ENCODE results near the gene GNG12. TPM values are rescaled to one million over a fixed set of nuclear protein-coding genes. Genes with fewer than 3 reads are reported as not detected.

Gene GNG12
- 0.08 and 0.12 TPM in 2 replicates for total RNA-seq

DNA sequence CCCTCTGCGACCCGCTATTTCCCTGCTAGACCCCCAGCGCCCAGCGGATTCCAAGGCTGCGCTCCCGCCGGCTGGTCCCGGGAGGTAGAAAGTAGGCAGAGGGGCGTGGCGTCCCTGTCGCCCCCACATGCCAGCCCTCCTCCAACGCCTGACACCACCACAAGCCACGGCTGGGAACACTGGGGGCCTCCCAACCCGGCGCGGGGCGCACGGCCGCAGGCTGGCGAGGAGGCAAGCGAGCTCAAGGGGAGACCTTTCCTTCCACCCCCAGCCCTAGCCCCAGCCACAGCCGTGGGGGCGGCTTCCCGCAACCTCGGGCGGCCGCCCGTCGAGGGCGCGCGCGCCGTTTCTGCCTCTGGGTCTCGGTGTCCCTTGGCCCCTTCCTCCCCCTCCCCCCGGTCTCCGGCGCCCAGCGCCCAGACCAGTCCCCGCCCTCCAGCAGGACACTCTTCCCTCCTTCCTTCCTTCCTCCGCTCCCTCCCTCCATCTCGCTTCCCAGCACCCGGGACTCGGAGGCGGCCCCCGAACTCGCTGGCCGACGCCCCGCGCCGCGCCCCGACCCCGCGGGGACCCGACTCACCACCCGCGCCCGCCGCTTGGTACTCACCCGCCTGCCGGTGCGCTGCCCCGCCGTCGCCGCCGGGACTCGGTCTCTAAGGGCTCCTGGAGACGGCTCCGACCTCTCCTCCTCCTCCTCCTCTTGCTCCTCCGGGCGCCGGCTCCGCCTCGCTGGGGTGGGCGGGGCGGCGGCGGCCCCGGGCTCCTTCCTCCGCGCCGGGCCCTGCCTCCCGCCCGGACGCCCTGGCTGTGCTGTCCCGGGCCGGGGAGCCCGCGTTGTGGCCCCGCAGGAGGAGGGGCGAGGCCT, at the start of gene GNG12:
TSS of gene GNG12 (minus strand) at position 731 of the 865 bp plus-strand sequence. CDS start 125,781 bp downstream, outside the sequence.
- DNase-seq (ENCODE audit: low spot score), result no peak
- intact Hi-C loops (cut with micrococcal nuclease), result loop anchor here (5.0 kb wide), 1 partner anchor 66 kb away; no protein-coding TSS in a partner anchor
- Mint-ChIP-seq H3K4me3 (peak within 1 kb of the TSS; percentile 65), H3K27me3 (ENCODE audit: insufficient read depth) (peaks cover 67% of the 10 kb centered on the region), H3K27ac (no peak within 1 kb of the TSS), H3K36me3 (ENCODE audit: low read depth) (no peaks in the 10 kb centered on the region), H3K9me3 (no peaks in the 10 kb centered on the region), H3K4me1 (ENCODE audit: low read depth) (peaks cover 10% of the 10 kb centered on the region)

DNA sequence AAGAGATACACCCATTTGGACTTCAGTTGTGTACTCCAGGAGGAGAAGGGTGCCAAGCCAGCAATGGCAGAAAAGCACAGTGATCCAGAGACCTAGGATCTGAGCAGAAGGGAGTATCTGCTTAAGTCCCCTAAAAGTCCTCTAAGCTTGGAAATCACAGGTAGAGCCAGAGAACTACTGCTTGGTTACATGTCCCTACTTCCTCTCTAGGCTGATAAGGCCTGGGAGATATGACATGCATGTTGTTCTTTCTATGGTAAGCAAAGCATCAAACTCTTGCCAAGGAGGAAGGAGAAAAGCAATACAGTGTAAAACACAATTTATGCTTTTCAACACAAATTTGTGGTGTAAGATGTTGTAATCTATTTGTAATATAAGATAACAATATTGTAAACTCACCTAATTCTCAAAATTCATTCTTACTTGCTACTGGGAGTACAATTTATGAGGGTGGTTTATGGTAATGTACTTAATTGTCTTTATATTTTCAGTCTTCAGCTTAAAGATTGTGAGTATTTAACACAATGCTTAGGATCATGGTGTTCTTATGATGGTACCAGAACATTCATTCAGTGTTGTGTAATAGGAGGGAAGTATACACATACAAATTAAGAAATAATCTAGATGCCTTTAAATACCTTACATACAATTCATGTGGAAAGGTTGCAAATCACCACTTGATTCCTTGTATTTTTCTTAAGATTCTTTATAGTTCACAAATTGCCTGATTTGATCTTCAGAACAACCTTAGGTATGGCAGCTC, 49.1 kb upstream of the GNG12 start:
- DNase-seq (ENCODE audit: low spot score), result no peak
- Mint-ChIP-seq H3K4me1 (ENCODE audit: low read depth) (no peaks in the 10 kb centered on the region), H3K4me3 (no peak overlapping the region), H3K9me3 (no peaks in the 10 kb centered on the region), H3K27me3 (ENCODE audit: insufficient read depth) (peaks cover 4% of the 10 kb centered on the region), H3K27ac (no peak overlapping the region), H3K36me3 (ENCODE audit: low read depth) (no peaks in the 10 kb centered on the region)
- intact Hi-C loops (cut with micrococcal nuclease), result no loop called here

DNA sequence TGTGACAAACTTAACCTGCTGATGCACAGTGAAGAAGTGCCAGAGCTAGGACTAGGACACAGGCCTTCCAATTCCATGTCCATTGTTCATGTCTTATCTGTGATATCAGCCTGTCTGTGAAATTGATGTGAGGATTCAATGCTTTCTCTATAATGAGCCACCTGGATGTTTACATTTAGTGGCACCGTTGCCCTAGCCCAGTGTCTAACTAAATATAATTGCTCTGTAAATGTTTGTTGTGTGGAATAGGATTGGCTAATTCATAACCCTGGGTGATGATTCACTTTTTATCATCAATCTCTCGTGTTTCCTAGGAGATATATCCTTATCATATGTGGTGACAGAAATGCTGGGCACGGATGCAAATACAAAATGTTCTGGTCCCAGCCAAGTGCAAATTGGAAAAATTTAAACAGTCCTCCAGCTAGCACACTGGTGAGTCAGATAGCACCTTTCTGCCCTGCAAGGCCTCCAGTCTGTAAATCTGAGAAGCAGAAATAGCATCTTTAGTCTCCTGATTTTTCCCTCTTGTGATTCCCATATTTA, 46.9 kb upstream of the GNG12 start:
- H3K27ac Mint-ChIP-seq, result no peak overlapping the region
- intact Hi-C loops (cut with micrococcal nuclease), result no loop called here
- DNase-seq (ENCODE audit: low spot score), result no peak
- H3K4me1 Mint-ChIP-seq (ENCODE audit: low read depth), result no peaks in the 10 kb centered on the region
- no peaks in the 10 kb centered on the region for H3K9me3 Mint-ChIP-seq
- peaks cover 4% of the 10 kb centered on the region for H3K27me3 Mint-ChIP-seq (ENCODE audit: insufficient read depth)
- no peaks in the 10 kb centered on the region for H3K36me3 Mint-ChIP-seq (ENCODE audit: low read depth)
- no peak overlapping the region for H3K4me3 Mint-ChIP-seq

DNA sequence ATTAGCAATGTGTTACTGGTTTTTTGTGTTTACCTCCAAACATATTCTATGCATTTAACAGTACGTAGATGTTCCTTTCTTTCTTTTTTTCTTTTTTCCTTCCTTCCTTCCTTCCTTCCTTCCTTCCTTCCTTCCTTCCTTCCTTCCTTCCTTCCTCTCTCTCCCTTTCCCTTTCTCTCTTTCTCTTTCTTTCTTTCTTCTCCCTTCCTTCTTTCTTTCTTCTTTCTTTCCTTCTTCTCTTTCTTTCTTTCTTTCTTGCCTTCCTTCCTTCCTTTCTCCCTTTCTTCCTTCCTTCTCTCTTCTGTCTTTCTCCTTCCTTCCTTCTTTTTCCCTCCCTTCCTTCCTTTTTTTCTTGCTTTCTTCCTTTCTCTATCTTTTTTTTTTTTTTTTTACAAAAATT, 46.2 kb upstream of the GNG12 start:
- Mint-ChIP-seq H3K36me3 (ENCODE audit: low read depth) (no peaks in the 10 kb centered on the region), H3K27me3 (ENCODE audit: insufficient read depth) (peaks cover 4% of the 10 kb centered on the region), H3K27ac (no peak overlapping the region), H3K4me3 (no peak overlapping the region), H3K4me1 (ENCODE audit: low read depth) (no peaks in the 10 kb centered on the region), H3K9me3 (no peaks in the 10 kb centered on the region)
- intact Hi-C loops (cut with micrococcal nuclease), result no loop called here
- no peak for DNase-seq (ENCODE audit: low spot score)

DNA sequence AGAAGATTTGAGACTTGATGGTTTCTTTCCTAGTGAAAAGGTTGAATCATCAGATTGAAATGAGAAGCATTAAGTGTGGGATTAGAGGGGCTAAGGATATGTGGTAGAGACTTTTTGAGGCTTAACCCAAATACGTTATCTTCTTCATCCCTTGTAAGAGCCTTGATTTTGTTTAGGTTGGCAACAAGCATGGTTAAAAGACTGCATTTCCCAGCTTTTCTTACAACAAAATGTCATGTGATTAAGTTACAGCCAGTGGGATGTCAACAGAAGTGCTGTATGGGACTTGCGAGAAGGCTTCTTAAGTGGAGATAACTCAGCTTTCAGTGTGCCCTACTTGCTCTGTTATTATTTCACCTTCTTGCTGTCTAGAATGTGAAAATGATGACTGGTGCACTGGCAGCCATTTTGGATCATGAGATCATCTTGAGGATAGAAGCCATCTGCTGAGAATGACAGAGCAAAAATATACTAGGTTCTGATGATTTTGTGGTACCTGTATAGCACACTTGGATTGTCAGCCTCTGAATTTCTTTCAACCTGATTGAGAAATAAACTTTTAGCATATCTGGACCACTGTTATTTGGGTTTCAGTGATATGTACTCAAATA, 41.3 kb upstream of the GNG12 start:
- H3K4me3 Mint-ChIP-seq, result no peak overlapping the region
- H3K36me3 Mint-ChIP-seq (ENCODE audit: low read depth), result no peaks in the 10 kb centered on the region
- H3K4me1 Mint-ChIP-seq (ENCODE audit: low read depth), result no peaks in the 10 kb centered on the region
- no peak overlapping the region for H3K27ac Mint-ChIP-seq
- peaks cover 3% of the 10 kb centered on the region for H3K27me3 Mint-ChIP-seq (ENCODE audit: insufficient read depth)
- intact Hi-C loops (cut with micrococcal nuclease), result no loop called here
- no peak for DNase-seq (ENCODE audit: low spot score)
- no peaks in the 10 kb centered on the region for H3K9me3 Mint-ChIP-seq

DNA sequence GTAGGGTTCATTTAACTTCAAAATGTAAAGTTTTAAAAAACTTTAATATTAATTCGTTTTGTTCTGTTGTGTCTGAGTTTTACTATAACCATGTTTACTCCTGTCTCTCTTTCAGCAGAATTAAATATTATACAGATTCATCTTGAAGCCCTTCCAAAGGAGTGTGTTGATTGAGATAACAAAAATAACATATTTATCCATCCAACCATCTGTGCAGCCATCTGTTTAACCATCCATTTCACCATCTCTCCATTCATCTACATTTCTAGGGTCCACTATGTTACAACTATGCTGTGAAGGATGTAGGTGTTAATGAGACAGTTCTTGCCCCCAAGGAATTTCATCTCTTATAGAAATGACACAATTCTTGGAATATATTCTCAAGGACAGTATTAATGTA, 36.0 kb upstream of the GNG12 start:
- no peak overlapping the region for H3K4me3 Mint-ChIP-seq
- H3K36me3 Mint-ChIP-seq (ENCODE audit: low read depth), result no peaks in the 10 kb centered on the region
- H3K27ac Mint-ChIP-seq, result no peak overlapping the region
- H3K27me3 Mint-ChIP-seq (ENCODE audit: insufficient read depth), result no peaks in the 10 kb centered on the region
- H3K4me1 Mint-ChIP-seq (ENCODE audit: low read depth), result no peaks in the 10 kb centered on the region
- no peaks in the 10 kb centered on the region for H3K9me3 Mint-ChIP-seq
- no peak for DNase-seq (ENCODE audit: low spot score)
- intact Hi-C loops (cut with micrococcal nuclease), result no loop called here

DNA sequence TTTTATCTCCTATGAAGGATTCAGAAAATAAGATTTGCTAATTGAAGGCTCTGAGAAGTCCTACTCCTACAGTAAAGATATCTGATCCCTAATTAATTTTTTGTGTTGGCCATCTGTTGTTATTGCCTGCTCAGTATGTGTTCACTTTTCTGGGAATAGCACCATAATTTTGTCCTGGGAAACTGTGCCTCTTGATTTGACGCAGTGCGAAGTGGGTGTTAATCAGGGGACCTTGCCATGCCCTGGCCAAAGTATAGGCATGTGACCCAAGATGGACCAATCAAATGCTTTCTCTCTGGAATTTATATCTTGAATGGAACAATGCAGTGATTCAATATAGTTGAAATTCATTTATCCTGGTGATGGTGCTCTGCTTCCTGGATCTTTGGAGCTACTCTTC, 30.4 kb upstream of the GNG12 start:
- no peaks in the 10 kb centered on the region for H3K4me1 Mint-ChIP-seq (ENCODE audit: low read depth)
- H3K36me3 Mint-ChIP-seq (ENCODE audit: low read depth), result no peaks in the 10 kb centered on the region
- intact Hi-C loops (cut with micrococcal nuclease), result no loop called here

DNA sequence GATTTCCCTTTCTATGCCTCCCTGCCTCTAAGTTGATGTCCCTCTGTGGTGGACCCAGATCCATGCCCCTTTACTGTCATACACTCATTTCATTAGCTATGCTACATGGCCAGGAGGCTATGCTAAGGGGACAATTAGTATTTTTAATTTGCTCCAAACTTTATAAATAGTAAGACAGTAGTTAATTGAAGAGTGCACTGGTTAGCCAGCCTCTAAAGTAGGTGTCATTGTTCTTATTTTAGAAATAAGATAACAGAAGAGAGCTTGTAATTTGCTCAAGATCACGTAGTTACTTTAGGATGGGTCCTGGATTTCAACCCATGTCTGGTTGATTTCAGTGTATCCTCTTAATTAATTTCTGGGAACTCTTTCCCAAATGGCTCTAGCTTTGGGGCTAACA, 29.4 kb upstream of the GNG12 start:
- no peak for DNase-seq (ENCODE audit: low spot score)
- Mint-ChIP-seq H3K27me3 (ENCODE audit: insufficient read depth) (peaks cover 11% of the 10 kb centered on the region), H3K27ac (no peak overlapping the region), H3K36me3 (ENCODE audit: low read depth) (no peaks in the 10 kb centered on the region), H3K4me1 (ENCODE audit: low read depth) (no peaks in the 10 kb centered on the region), H3K9me3 (no peaks in the 10 kb centered on the region), H3K4me3 (no peak overlapping the region)
- intact Hi-C loops (cut with micrococcal nuclease), result no loop called here

More for the DNA sequence above, 30.4 kb upstream of the GNG12 start:
- peaks cover 11% of the 10 kb centered on the region for H3K27me3 Mint-ChIP-seq (ENCODE audit: insufficient read depth)
- no peak overlapping the region for H3K4me3 Mint-ChIP-seq
- DNase-seq (ENCODE audit: low spot score), result no peak
- no peak overlapping the region for H3K27ac Mint-ChIP-seq
- H3K9me3 Mint-ChIP-seq, result no peaks in the 10 kb centered on the region

DNA sequence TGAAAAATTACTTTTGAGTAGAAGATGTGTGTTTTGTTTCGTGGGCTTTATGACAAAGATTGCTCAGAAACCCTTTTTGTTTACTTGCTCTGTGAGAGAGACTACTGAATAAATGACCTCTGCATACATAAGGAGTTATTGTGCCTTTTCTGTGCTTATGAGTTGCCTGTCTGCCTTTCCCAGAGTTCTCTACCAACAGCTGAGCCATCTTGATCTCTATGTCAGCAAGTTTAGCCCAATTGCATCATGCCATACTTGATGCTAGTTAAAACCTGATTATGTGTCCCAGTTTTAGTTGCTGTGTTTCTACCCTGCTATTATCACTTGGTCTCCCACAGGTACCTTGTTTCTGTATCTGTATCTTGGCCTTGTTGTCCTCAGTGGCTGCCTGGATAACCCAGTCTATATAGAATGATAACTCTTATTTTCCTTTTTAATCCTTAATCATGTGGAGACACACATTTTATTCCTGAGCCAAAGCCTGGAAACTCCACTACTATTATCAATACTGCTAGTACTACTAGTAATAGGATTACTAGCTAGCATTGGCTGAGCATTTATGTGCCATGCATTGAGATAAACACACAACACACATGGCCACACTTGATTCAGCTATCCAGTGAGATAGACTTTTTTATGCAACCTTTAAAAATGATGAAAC, 28.7 kb upstream of the GNG12 start:
- Mint-ChIP-seq H3K9me3 (no peaks in the 10 kb centered on the region), H3K4me1 (ENCODE audit: low read depth) (no peaks in the 10 kb centered on the region), H3K27me3 (ENCODE audit: insufficient read depth) (peaks cover 11% of the 10 kb centered on the region), H3K27ac (no peak overlapping the region), H3K36me3 (ENCODE audit: low read depth) (no peaks in the 10 kb centered on the region), H3K4me3 (no peak overlapping the region)
- no peak for DNase-seq (ENCODE audit: low spot score)
- intact Hi-C loops (cut with micrococcal nuclease), result no loop called here

DNA sequence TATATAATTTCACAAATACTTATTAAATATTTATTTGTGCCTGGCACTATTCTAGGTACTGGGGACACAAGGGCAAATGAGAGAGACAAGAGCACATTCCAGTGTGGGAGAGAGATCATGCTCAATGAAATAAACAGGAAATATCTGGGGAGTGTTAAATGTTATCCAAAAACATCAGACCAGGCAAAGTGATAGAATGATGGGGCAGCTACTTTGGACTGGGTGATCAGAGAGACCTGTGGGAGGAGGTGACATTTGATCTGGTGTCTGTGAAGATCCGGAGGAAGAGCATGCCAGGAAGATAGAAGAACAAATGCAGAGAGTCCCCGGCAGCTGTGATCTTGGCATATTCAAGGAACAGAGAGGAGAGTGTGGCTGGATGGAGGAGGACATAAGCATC, 27.5 kb upstream of the GNG12 start:
- no peak overlapping the region for H3K27ac Mint-ChIP-seq
- no peaks in the 10 kb centered on the region for H3K9me3 Mint-ChIP-seq
- no peaks in the 10 kb centered on the region for H3K36me3 Mint-ChIP-seq (ENCODE audit: low read depth)
- peaks cover 16% of the 10 kb centered on the region for H3K27me3 Mint-ChIP-seq (ENCODE audit: insufficient read depth)
- no peak overlapping the region for H3K4me3 Mint-ChIP-seq
- no peaks in the 10 kb centered on the region for H3K4me1 Mint-ChIP-seq (ENCODE audit: low read depth)
- DNase-seq (ENCODE audit: low spot score), result no peak
- intact Hi-C loops (cut with micrococcal nuclease), result no loop called here

DNA sequence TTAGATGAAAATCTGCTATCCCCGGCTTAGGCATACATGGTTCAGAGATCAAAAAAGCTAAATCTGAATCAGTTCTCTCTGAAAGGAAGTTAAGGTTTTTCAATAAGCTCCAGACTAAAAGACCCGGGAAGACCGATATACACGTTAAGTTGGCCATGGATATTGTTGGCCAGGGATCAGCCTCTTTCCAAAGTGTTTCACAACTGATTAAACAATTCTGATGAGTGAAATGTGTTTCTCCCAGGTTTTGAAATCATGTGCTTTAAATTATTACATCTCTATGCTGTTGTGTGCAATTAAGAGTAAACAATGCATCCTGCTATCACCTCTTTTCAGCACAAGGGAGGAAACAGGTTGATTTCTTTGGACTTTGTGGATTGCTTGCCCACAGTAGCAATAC, 23.7 kb upstream of the GNG12 start:
- Mint-ChIP-seq H3K9me3 (no peaks in the 10 kb centered on the region), H3K27ac (no peak overlapping the region), H3K4me3 (no peak overlapping the region), H3K27me3 (ENCODE audit: insufficient read depth) (peaks cover 19% of the 10 kb centered on the region), H3K4me1 (ENCODE audit: low read depth) (no peaks in the 10 kb centered on the region), H3K36me3 (ENCODE audit: low read depth) (no peaks in the 10 kb centered on the region)
- intact Hi-C loops (cut with micrococcal nuclease), result loop anchor here (10.0 kb wide), 1 partner anchor 488 kb away; no protein-coding TSS in a partner anchor
- no peak for DNase-seq (ENCODE audit: low spot score)

DNA sequence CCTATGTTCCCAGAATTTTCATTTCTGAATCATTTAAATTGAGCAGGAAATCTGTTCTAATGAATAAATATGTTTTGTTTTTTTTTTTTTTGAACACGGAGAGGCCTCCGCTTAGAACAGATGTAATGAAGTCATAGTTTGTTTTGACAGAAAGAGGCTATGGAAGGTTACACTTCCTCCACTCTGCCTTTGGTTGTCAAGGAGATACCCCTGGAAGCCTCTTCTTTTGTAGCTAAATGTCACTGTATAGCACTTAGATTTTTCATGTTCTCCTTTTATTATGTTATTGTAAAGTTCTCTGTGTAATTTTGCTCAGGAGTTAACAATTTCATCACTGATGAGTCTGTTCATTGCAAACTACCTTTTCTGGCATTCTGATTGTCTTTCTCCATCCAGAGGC, 22.7 kb upstream of the GNG12 start:
- intact Hi-C loops (cut with micrococcal nuclease), result loop anchor here (10.0 kb wide), 1 partner anchor 489 kb away; no protein-coding TSS in a partner anchor
- Mint-ChIP-seq H3K36me3 (ENCODE audit: low read depth) (no peaks in the 10 kb centered on the region), H3K27me3 (ENCODE audit: insufficient read depth) (peaks cover 15% of the 10 kb centered on the region), H3K4me1 (ENCODE audit: low read depth) (no peaks in the 10 kb centered on the region), H3K27ac (no peak overlapping the region), H3K9me3 (no peaks in the 10 kb centered on the region), H3K4me3 (no peak overlapping the region)
- DNase-seq (ENCODE audit: low spot score), result no peak
